Hepatocyte (in vitro differentiated cells): ENCODE data around the gene PSMA7.

Experiments
- CTCF ChIP-seq: fragments of 200-600 bp; sonication (generic); IDR thresholded peaks from 2 replicates; pipeline ENCODE4 v1.5.1; 2016; ENCODE audit warnings: antibody characterized with exemption, mild to moderate bottlenecking; ENCODE audit not compliant: poor library complexity
- EZH2 ChIP-seq: fragments of 200-600 bp; sonication (generic); IDR thresholded peaks from 2 replicates; pipeline ENCODE4 v1.6.1; 2016; ENCODE audit warnings: antibody characterized with exemption, mild to moderate bottlenecking, borderline replicate concordance
- EZH2phosphoT487 ChIP-seq: fragments of 200-600 bp; sonication (generic); IDR thresholded peaks from one replicate; pipeline ENCODE4 v1.6.1; 2018; ENCODE audit warnings: antibody characterized with exemption, mild to moderate bottlenecking, low read depth, moderate library complexity; ENCODE audit not compliant: unreplicated experiment, severe bottlenecking

GRCh38 chr20:62163485-62163865 is 20.3 kb upstream of the PSMA7 start:
- TF ChIP-seq CTCF: no peak
- no peak for TF ChIP-seq EZH2phosphoT487
- no peak for TF ChIP-seq EZH2
